D341Med (cell line): ENCODE results near the gene STRIT1.
"Not testable (repeated sequence)": the region's sequence is repeated elsewhere in the genome, so short reads cannot be mapped to it uniquely, and the experiment has no call there.

ENCODE experiments used
- DNase-seq: peaks from one replicate; pipeline ENCODE4 v3.0.0; 2012; ENCODE audit warnings: low spot score

Gene STRIT1

GRCh38 chr3:155313300-155313699, 19.8 kb upstream of the STRIT1 start:
- DNase-seq: no peak

GRCh38 chr3:155312781-155313180, 19.3 kb upstream of the STRIT1 start:
- DNase-seq: no peak

- DNase-seq: no peak
Measured at GRCh38 chr3:155309581-155309980, 16.1 kb upstream of the STRIT1 start.

- no peak for DNase-seq
Measured at GRCh38 chr3:155308831-155309230, 15.3 kb upstream of the STRIT1 start.

GRCh38 chr3:155307183-155307582, 13.7 kb upstream of the STRIT1 start:
- DNase-seq: no peak

GRCh38 chr3:155304394-155304793, 10.9 kb upstream of the STRIT1 start:
- no peak for DNase-seq

- DNase-seq: no peak
Measured at GRCh38 chr3:155303540-155304097, 10.1 kb upstream of the STRIT1 start.

GRCh38 chr3:155302891-155303290, 9.4 kb upstream of the STRIT1 start:
- DNase-seq: no peak

GRCh38 chr3:155302481-155302880, 9.0 kb upstream of the STRIT1 start:
- no peak for DNase-seq

GRCh38 chr3:155297100-155297499, 3.6 kb upstream of the STRIT1 start:
- no peak for DNase-seq

- DNase-seq: no peak
Measured at GRCh38 chr3:155296413-155296812, 2.9 kb upstream of the STRIT1 start.

- no peak for DNase-seq
Measured at GRCh38 chr3:155292693-155293092, 790 bp downstream of the STRIT1 start.

- DNase-seq: no peak
Measured at GRCh38 chr3:155292133-155292532, 1.4 kb downstream of the STRIT1 start.

- DNase-seq: no peak
Measured at GRCh38 chr3:155286736-155287135, 6.7 kb downstream of the STRIT1 start.

GRCh38 chr3:155285936-155286335, 7.5 kb downstream of the STRIT1 start:
- DNase-seq: no peak

GRCh38 chr3:155283092-155284056, 10.1 kb downstream of the STRIT1 start:
- DNase-seq: no peak

- DNase-seq: no peak
Measured at GRCh38 chr3:155282385-155283091, 10.9 kb downstream of the STRIT1 start.

- no peak for DNase-seq
Measured at GRCh38 chr3:155281912-155282311, 11.6 kb downstream of the STRIT1 start.

GRCh38 chr3:155276089-155276488, 17.4 kb downstream of the STRIT1 start:
- not testable (repeated sequence) for DNase-seq

GRCh38 chr3:155275159-155275754, 18.2 kb downstream of the STRIT1 start:
- DNase-seq: not testable (repeated sequence)

- DNase-seq: not testable (repeated sequence)
Measured at GRCh38 chr3:155274435-155274834, 19.0 kb downstream of the STRIT1 start.

GRCh38 chr3:155271343-155271613, 22.2 kb downstream of the STRIT1 start:
- DNase-seq: no peak
